IMR-90 (cell line): ENCODE data around the gene SLC6A2. TPM values are rescaled to one million over a fixed set of nuclear protein-coding genes. Genes with fewer than 3 reads are reported as not detected.

Experiments
- ATAC-seq: fragments of 200-7000 bp; cut with Tn5 transposase; 2 replicates; pipeline ENCODE4 v1.9.1; 2020; ENCODE audit warnings: low read depth, mild to moderate bottlenecking, moderate library complexity
- BruUV-seq: library from RNA; stranded (reverse); fragments of 400-500 nt; replicated peaks from 2 replicates; lab custom pipeline; 2021; lab: Mats Ljungman, UMichigan
- CTCF ChIA-PET: fragments of 300-600 bp; formaldehyde crosslinking; extraction: SDS; loops from one replicate; lab custom pipeline; 2021; ENCODE audit warnings: antibody characterized with exemption; lab: Yijun Ruan, JAX
- POLR2A ChIA-PET: fragments of 300-600 bp; sonication (Branson Sonifier 250); formaldehyde crosslinking; loops from one replicate; lab custom pipeline; 2022; ENCODE audit warnings: antibody characterized with exemption; ENCODE audit not compliant: unreplicated experiment; lab: Charles Lee
- DNase-seq: peaks from one replicate; pipeline ENCODE4 v3.0.0; 2013
- H2AFZ ChIP-seq: replicated peaks from 2 replicates; pipeline ENCODE3; 2013; ENCODE audit warnings: low read length, mild to moderate bottlenecking; ENCODE audit not compliant: poor library complexity
- H2AK5ac ChIP-seq: 2 replicates; pipeline ENCODE4 v1.6.1; 2013; ENCODE audit warnings: low read depth, low read length, inconsistent platforms
- H2AK9ac ChIP-seq: replicated peaks from 2 replicates; pipeline ENCODE3; 2013; ENCODE audit warnings: mild to moderate bottlenecking, low read depth, low read length, moderate library complexity; ENCODE audit not compliant: poor library complexity
- H2BK120ac ChIP-seq: 2 replicates; pipeline ENCODE4 v1.6.1; 2013; ENCODE audit warnings: low read depth, low read length, inconsistent platforms
- H2BK15ac ChIP-seq: 3 replicates; pipeline ENCODE4 v1.6.1; 2013; ENCODE audit warnings: low read depth, low read length, inconsistent platforms
- H2BK20ac ChIP-seq: 2 replicates; pipeline ENCODE4 v1.6.1; 2013; ENCODE audit warnings: low read depth, mild to moderate bottlenecking, inconsistent platforms, low read length, moderate library complexity
- H2BK5ac ChIP-seq: 2 replicates; pipeline ENCODE4 v1.6.1; 2013; ENCODE audit warnings: mild to moderate bottlenecking, low read depth, low read length, inconsistent platforms; ENCODE audit not compliant: poor library complexity, severe bottlenecking
- H3K14ac ChIP-seq: replicated peaks from 2 replicates; pipeline ENCODE4 v1.6.1; 2013; ENCODE audit warnings: low read depth, low read length, inconsistent platforms
- H3K18ac ChIP-seq: 2 replicates; pipeline ENCODE4 v1.6.1; 2013; ENCODE audit warnings: low read depth, low read length, control low read depth
- H3K23ac ChIP-seq: 2 replicates; pipeline ENCODE4 v1.6.1; 2013; ENCODE audit warnings: low read depth, low read length, inconsistent platforms
- H3K27ac ChIP-seq: 2 replicates; pipeline ENCODE4 v1.5.1; 2013; ENCODE audit warnings: mild to moderate bottlenecking, control low read depth, low read length; ENCODE audit not compliant: insufficient read depth
- H3K27me3 ChIP-seq: 2 replicates; pipeline ENCODE4 v1.6.1; 2013; ENCODE audit warnings: low read length; ENCODE audit not compliant: control insufficient read depth, insufficient read depth
- H3K36me3 ChIP-seq: 2 replicates; pipeline ENCODE4 v1.6.1; 2013; ENCODE audit warnings: low read length, mixed read lengths; ENCODE audit not compliant: control insufficient read depth, insufficient read depth
- H3K4ac ChIP-seq: 2 replicates; pipeline ENCODE4 v1.6.1; 2013; ENCODE audit warnings: low read depth, low read length, inconsistent platforms
- H3K4me1 ChIP-seq: 2 replicates; pipeline ENCODE4 v1.6.1; 2013; ENCODE audit warnings: low read length, mixed read lengths; ENCODE audit not compliant: control insufficient read depth, insufficient read depth
- H3K4me2 ChIP-seq: 2 replicates; pipeline ENCODE4 v1.6.1; 2013; ENCODE audit warnings: low read depth, mild to moderate bottlenecking, control low read depth, low read length, moderate library complexity
- H3K4me3 ChIP-seq: 2 replicates; pipeline ENCODE4 v1.5.1; 2013; ENCODE audit warnings: low read depth, mild to moderate bottlenecking, control low read depth, low read length, moderate library complexity; ENCODE audit not compliant: insufficient read depth
- H3K56ac ChIP-seq: 2 replicates; pipeline ENCODE4 v1.6.1; 2013; ENCODE audit warnings: low read length, inconsistent platforms; ENCODE audit not compliant: insufficient read depth; ENCODE audit errors: extremely low read depth
- H3K79me1 ChIP-seq, 2 experiments: 2 replicates each; pipeline ENCODE4 v1.6.1; 2013; ENCODE audit warnings: low read length in 2 of 2, inconsistent platforms in 1 of 2, low read depth in 1 of 2
- H3K9ac ChIP-seq: 2 replicates; pipeline ENCODE4 v1.6.1; 2013; ENCODE audit warnings: low read depth, low read length, control low read depth
- H3K9me1 ChIP-seq: 2 replicates; pipeline ENCODE4 v1.6.1; 2013; ENCODE audit warnings: low read length, inconsistent platforms; ENCODE audit not compliant: insufficient read depth
- H3K9me3 ChIP-seq: 2 replicates; pipeline ENCODE4 v1.6.1; 2013; ENCODE audit warnings: low read length; ENCODE audit not compliant: control insufficient read depth, insufficient read depth
- H4K20me1 ChIP-seq: 2 replicates; pipeline ENCODE4 v1.6.1; 2013; ENCODE audit warnings: low read length, inconsistent platforms; ENCODE audit not compliant: insufficient read depth
- H4K5ac ChIP-seq: 2 replicates; pipeline ENCODE4 v1.6.1; 2013; ENCODE audit warnings: mild to moderate bottlenecking, low read depth, low read length, control low read depth
- H4K8ac ChIP-seq, 2 experiments: 2 replicates each; pipeline ENCODE4 v1.6.1; 2013; ENCODE audit warnings: low read depth in 2 of 2, low read length in 2 of 2, control low read depth in 1 of 2, inconsistent platforms in 1 of 2
- H4K91ac ChIP-seq: 2 replicates; pipeline ENCODE4 v1.6.1; 2013; ENCODE audit warnings: low read depth, low read length, inconsistent platforms; ENCODE audit not compliant: insufficient read depth
- BHLHE40 ChIP-seq: fragments of 150-350 bp; IDR thresholded peaks from 2 replicates; pipeline ENCODE4 v1.6.1; 2016; ENCODE audit warnings: mild to moderate bottlenecking, low read depth, low read length
- CEBPB ChIP-seq: IDR thresholded peaks from 2 replicates; pipeline ENCODE4 v1.6.1; 2012; ENCODE audit warnings: low read depth, low read length, improper control_type of control experiment
- CHD1 ChIP-seq: IDR thresholded peaks from 2 replicates; pipeline ENCODE4 v1.6.1; 2012; ENCODE audit warnings: low read depth, low read length, improper control_type of control experiment
- FOS ChIP-seq: fragments of 150-350 bp; IDR thresholded peaks from 2 replicates; pipeline ENCODE4 v1.6.1; 2016; ENCODE audit warnings: low read depth, low read length
- MAFK ChIP-seq: IDR thresholded peaks from 2 replicates; pipeline ENCODE4 v1.6.1; 2012; ENCODE audit warnings: low read depth, low read length, improper control_type of control experiment
- MAZ ChIP-seq: IDR thresholded peaks from 2 replicates; pipeline ENCODE4 v1.6.1; 2012; ENCODE audit warnings: low read depth, mild to moderate bottlenecking, low read length, improper control_type of control experiment, moderate library complexity, borderline replicate concordance
- MXI1 ChIP-seq: IDR thresholded peaks from 2 replicates; pipeline ENCODE4 v1.6.1; 2012; ENCODE audit warnings: low read depth, mild to moderate bottlenecking, low read length, moderate library complexity, borderline replicate concordance
- NFE2L2 ChIP-seq: fragments of 150-350 bp; IDR thresholded peaks from 2 replicates; pipeline ENCODE4 v1.6.1; 2016; ENCODE audit warnings: low read depth, mild to moderate bottlenecking, low read length
- POLR2A ChIP-seq: IDR thresholded peaks from 2 replicates; pipeline ENCODE4 v1.6.1; 2012; ENCODE audit warnings: mild to moderate bottlenecking, low read depth, low read length
- RAD21 ChIP-seq: IDR thresholded peaks from 2 replicates; pipeline ENCODE4 v1.6.1; 2012; ENCODE audit warnings: low read length, improper control_type of control experiment
- RCOR1 ChIP-seq: IDR thresholded peaks from 2 replicates; pipeline ENCODE4 v1.6.1; 2012; ENCODE audit warnings: mild to moderate bottlenecking, low read length, improper control_type of control experiment; ENCODE audit not compliant: insufficient replicate concordance
- RFX5 ChIP-seq: IDR thresholded peaks from 2 replicates; pipeline ENCODE4 v1.8.0; 2012; ENCODE audit warnings: low read depth, mild to moderate bottlenecking, low read length, moderate library complexity
- SMC3 ChIP-seq: fragments of 150-350 bp; IDR thresholded peaks from 2 replicates; pipeline ENCODE4 v1.6.1; 2016; ENCODE audit warnings: low read depth, mild to moderate bottlenecking, antibody characterized with exemption, low read length, moderate library complexity
- dilution Hi-C: fragments of 300-500 bp; cut with HindIII; formaldehyde crosslinking; loops from one replicate; pipeline ENCODE4 v1.14.3; 2018; ENCODE audit warnings: low sequenced_read_pairs; ENCODE audit not compliant: unreplicated experiment
- in situ Hi-C: fragments of 300-500 bp; cut with MboI; formaldehyde crosslinking; loops from 3 replicates; pipeline ENCODE4 v1.14.3; 2019; ENCODE audit warnings: low sequenced_read_pairs, inconsistent platforms, mixed read lengths
- intact Hi-C: fragments of 100-400 bp; cut with micrococcal nuclease; formaldehyde crosslinking; loops from 2 replicates; pipeline ENCODE4 v1.10.0; 2022
- polyA plus RNA-seq, 3 experiments: library from polyadenylated mRNA; depleted of rRNA; stranded (reverse); fragments of >200 nt; gene quantifications; 2 replicates each; pipeline ENCODE4 v1.2.3, GENCODE V29; 2012; ENCODE audit warnings: low replicate concordance in 1 of 3
- total RNA-seq: library from RNA; depleted of rRNA; stranded (reverse); fragments of >200 nt; gene quantifications from 2 replicates; pipeline ENCODE4 v1.2.3, GENCODE V29; 2012
- TF ChIP-seq, protein P1 (sequence below): fragments of 150-350 bp; IDR thresholded peaks from 2 replicates; pipeline ENCODE4 v1.6.1; 2017; ENCODE audit warnings: mild to moderate bottlenecking, antibody characterized with exemption, low read length, low read depth
- TF ChIP-seq, protein P2 (sequence below): conservative IDR thresholded peaks from 2 replicates; pipeline ENCODE4 v1.5.1; 2012; ENCODE audit warnings: mild to moderate bottlenecking, low read depth, low read length, improper control_type of control experiment
- TF ChIP-seq, protein P3 (sequence below): fragments of 150-350 bp; IDR thresholded peaks from 2 replicates; pipeline ENCODE4 v1.6.1; 2016; ENCODE audit warnings: low read depth, mild to moderate bottlenecking, low read length, moderate library complexity, borderline replicate concordance

The SLC6A2 gene
- total and polyA plus RNA-seq, 2 of the 4 experiments (the other 2 are of a cell fraction) = not detected

DNA sequence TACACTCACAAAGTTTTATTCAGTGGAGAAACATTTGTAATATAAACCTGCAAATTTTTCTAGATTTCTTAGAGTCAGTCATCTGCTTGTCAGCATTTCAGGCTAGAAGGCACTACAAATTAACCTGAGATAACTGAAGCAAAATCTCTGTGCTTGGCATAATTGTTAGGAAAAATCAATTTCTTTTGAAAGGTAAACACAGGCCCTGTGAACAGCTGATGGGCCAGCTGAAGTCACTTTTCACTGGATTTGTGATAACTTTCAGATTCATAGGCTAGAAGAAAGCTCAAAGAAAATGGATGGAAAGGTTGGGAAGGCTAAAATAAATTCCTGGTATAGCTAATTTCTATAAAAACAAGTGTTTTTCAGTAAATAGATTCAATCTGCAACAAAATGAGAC, 34.0 kb upstream of the SLC6A2 start:
- Histone ChIP-seq H3K9ac (no peak overlapping the region), H3K14ac (no peak overlapping the region), H2AK5ac (no peak overlapping the region), H2AK9ac (no peak overlapping the region), H4K8ac (no peak overlapping the region), H3K27ac (no peak overlapping the region), H4K20me1 (no peaks in the 10 kb centered on the region), H2BK15ac (no peak overlapping the region), H4K5ac (no peak overlapping the region), H3K79me1 (no peaks in the 10 kb centered on the region), H3K23ac (no peak overlapping the region), H3K27me3 (peaks cover 6% of the 10 kb centered on the region), H3K4ac (no peak overlapping the region), H2BK5ac (no peak overlapping the region), H3K4me3 (no peak overlapping the region), H3K9me1 (no peaks in the 10 kb centered on the region), H2AFZ (no peak overlapping the region), H2BK20ac (no peak overlapping the region), H3K36me3 (no peaks in the 10 kb centered on the region), H3K18ac (no peak overlapping the region), H4K91ac (no peak overlapping the region), H3K4me1 (no peaks in the 10 kb centered on the region), H3K4me2 (no peak overlapping the region), H3K9me3 (no peaks in the 10 kb centered on the region), H3K56ac (no peak overlapping the region), H2BK120ac (no peak overlapping the region)
- CTCF ChIA-PET = no interaction called here
- no peak for DNase-seq
- intact Hi-C loops (no loop called here), dilution Hi-C loops (no loop called here), in situ Hi-C loops (no loop called here)
- no TSS peak for BruUV-seq
- TF ChIP-seq MXI1 (no peak), RFX5 (no peak), NFE2L2 (no peak), FOS (no peak), MAZ (no peak), MAFK (no peak), RCOR1 (no peak), BHLHE40 (no peak), CHD1 (no peak), POLR2A (no peak), SMC3 (no peak), RAD21 (no peak), CEBPB (no peak)
- TF ChIP-seq, protein P1, sequence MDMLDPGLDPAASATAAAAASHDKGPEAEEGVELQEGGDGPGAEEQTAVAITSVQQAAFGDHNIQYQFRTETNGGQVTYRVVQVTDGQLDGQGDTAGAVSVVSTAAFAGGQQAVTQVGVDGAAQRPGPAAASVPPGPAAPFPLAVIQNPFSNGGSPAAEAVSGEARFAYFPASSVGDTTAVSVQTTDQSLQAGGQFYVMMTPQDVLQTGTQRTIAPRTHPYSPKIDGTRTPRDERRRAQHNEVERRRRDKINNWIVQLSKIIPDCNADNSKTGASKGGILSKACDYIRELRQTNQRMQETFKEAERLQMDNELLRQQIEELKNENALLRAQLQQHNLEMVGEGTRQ = no peak
- TF ChIP-seq, protein P2, sequence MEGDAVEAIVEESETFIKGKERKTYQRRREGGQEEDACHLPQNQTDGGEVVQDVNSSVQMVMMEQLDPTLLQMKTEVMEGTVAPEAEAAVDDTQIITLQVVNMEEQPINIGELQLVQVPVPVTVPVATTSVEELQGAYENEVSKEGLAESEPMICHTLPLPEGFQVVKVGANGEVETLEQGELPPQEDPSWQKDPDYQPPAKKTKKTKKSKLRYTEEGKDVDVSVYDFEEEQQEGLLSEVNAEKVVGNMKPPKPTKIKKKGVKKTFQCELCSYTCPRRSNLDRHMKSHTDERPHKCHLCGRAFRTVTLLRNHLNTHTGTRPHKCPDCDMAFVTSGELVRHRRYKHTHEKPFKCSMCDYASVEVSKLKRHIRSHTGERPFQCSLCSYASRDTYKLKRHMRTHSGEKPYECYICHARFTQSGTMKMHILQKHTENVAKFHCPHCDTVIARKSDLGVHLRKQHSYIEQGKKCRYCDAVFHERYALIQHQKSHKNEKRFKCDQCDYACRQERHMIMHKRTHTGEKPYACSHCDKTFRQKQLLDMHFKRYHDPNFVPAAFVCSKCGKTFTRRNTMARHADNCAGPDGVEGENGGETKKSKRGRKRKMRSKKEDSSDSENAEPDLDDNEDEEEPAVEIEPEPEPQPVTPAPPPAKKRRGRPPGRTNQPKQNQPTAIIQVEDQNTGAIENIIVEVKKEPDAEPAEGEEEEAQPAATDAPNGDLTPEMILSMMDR = no peak
- TF ChIP-seq, protein P3, sequence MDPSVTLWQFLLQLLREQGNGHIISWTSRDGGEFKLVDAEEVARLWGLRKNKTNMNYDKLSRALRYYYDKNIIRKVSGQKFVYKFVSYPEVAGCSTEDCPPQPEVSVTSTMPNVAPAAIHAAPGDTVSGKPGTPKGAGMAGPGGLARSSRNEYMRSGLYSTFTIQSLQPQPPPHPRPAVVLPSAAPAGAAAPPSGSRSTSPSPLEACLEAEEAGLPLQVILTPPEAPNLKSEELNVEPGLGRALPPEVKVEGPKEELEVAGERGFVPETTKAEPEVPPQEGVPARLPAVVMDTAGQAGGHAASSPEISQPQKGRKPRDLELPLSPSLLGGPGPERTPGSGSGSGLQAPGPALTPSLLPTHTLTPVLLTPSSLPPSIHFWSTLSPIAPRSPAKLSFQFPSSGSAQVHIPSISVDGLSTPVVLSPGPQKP = no peak
- no peak for ATAC-seq
- POLR2A ChIA-PET = interaction anchor here (0.5 kb wide), 1 partner anchor 772 kb away, joined by 3 read pairs; no protein-coding TSS in a partner anchor
